SIG-M5 (cell line): ENCODE results near the gene PALM3.
"Not testable (repeated sequence)": the region's sequence is repeated elsewhere in the genome, so short reads cannot be mapped to it uniquely, and the experiment has no call there.

Experiments
- DNase-seq: peaks from one replicate; lab custom pipeline; 2025; lab: John Stamatoyannopoulos, UW

The PALM3 gene

GRCh38 chr19:14059652-14060155, 2.2 kb downstream of the PALM3 start:
- no peak for DNase-seq

- no peak for DNase-seq
Observed at GRCh38 chr19:14059093-14059480, 2.8 kb downstream of the PALM3 start.

- DNase-seq = no peak
Observed at GRCh38 chr19:14058182-14059092, 3.4 kb downstream of the PALM3 start.

- DNase-seq = no peak
Observed at GRCh38 chr19:14056741-14057356, 5.0 kb downstream of the PALM3 start.

GRCh38 chr19:14056069-14056666, 5.7 kb downstream of the PALM3 start:
- DNase-seq = no peak

GRCh38 chr19:14055396-14055795, 6.5 kb downstream of the PALM3 start:
- DNase-seq = no peak

GRCh38 chr19:14054721-14055120, 7.2 kb downstream of the PALM3 start:
- DNase-seq = no peak

- no peak for DNase-seq
Observed at GRCh38 chr19:14054099-14054498, 7.8 kb downstream of the PALM3 start.

GRCh38 chr19:14053500-14053899, 8.4 kb downstream of the PALM3 start:
- no peak for DNase-seq

GRCh38 chr19:14053032-14053431, 8.8 kb downstream of the PALM3 start:
- no peak for DNase-seq

GRCh38 chr19:14052470-14052869, 9.4 kb downstream of the PALM3 start:
- DNase-seq = no peak

GRCh38 chr19:14051980-14052379, 9.9 kb downstream of the PALM3 start:
- no peak for DNase-seq

- not testable (repeated sequence) for DNase-seq
Observed at GRCh38 chr19:14050961-14051360, 10.9 kb downstream of the PALM3 start.

- DNase-seq = no peak
Observed at GRCh38 chr19:14050512-14050911, 11.4 kb downstream of the PALM3 start.

- DNase-seq = no peak
Observed at GRCh38 chr19:14048443-14049153, 13.3 kb downstream of the PALM3 start.

GRCh38 chr19:14047866-14048265, 14.0 kb downstream of the PALM3 start:
- not testable (repeated sequence) for DNase-seq

- DNase-seq = not testable (repeated sequence)
Observed at GRCh38 chr19:14042659-14043608, 18.9 kb downstream of the PALM3 start.

GRCh38 chr19:14039181-14039580, 22.7 kb downstream of the PALM3 start:
- no peak for DNase-seq

GRCh38 chr19:14035706-14036105, 26.2 kb downstream of the PALM3 start:
- DNase-seq = no peak

GRCh38 chr19:14035159-14035558, 26.7 kb downstream of the PALM3 start:
- not testable (repeated sequence) for DNase-seq

- no peak for DNase-seq
Observed at GRCh38 chr19:14033946-14034345, 27.9 kb downstream of the PALM3 start.
